C4-2B (cell line): ENCODE data around the gene CRTC2.

Experiments used
- H3K27ac ChIP-seq: fragments of 450-650 bp; 2 replicates; pipeline ENCODE4 v1.5.1; 2017
- ZFX ChIP-seq: fragments of 450-650 bp; IDR thresholded peaks from 2 replicates; pipeline ENCODE4 v1.6.1; 2017
- TF ChIP-seq, protein P1 (sequence below): fragments of 450-650 bp; conservative IDR thresholded peaks from 2 replicates; pipeline ENCODE4 v1.5.1; 2017; ENCODE audit warnings: mild to moderate bottlenecking

CRTC2 gene

GRCh38 chr1:153937331-153937730, 21.1 kb downstream of the CRTC2 start:
- TF ChIP-seq ZFX = no peak
- TF ChIP-seq, protein P1, sequence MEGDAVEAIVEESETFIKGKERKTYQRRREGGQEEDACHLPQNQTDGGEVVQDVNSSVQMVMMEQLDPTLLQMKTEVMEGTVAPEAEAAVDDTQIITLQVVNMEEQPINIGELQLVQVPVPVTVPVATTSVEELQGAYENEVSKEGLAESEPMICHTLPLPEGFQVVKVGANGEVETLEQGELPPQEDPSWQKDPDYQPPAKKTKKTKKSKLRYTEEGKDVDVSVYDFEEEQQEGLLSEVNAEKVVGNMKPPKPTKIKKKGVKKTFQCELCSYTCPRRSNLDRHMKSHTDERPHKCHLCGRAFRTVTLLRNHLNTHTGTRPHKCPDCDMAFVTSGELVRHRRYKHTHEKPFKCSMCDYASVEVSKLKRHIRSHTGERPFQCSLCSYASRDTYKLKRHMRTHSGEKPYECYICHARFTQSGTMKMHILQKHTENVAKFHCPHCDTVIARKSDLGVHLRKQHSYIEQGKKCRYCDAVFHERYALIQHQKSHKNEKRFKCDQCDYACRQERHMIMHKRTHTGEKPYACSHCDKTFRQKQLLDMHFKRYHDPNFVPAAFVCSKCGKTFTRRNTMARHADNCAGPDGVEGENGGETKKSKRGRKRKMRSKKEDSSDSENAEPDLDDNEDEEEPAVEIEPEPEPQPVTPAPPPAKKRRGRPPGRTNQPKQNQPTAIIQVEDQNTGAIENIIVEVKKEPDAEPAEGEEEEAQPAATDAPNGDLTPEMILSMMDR = no peak
- H3K27ac ChIP-seq = no peak overlapping the region

- TF ChIP-seq, protein P1 = no peak
- no peak for TF ChIP-seq ZFX
- H3K27ac ChIP-seq = no peak overlapping the region
Measured at GRCh38 chr1:153936011-153936802, 22.2 kb downstream of the CRTC2 start.

DNA sequence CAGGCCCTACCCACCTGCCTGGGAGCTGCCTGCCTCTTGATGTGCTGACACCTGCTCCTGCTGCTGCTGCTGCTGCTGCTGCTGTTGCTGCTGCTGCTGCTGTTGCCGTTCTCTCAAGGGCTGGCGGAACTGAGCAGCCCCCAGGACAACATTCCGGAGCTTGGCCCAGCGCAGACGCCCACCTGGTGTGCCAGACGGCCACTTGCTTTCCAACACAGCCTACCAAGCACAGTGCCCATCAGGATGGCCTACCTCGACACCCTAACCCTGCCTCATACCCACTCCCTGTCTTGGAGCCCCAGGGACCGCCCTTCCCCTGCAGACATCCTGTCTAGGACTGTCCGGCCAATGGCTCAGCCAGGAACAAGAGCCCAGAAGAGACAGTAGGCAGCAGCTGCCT, 23.7 kb downstream of the CRTC2 start:
- H3K27ac ChIP-seq = no peak overlapping the region
- TF ChIP-seq ZFX = no peak
- TF ChIP-seq, protein P1 = no peak

DNA sequence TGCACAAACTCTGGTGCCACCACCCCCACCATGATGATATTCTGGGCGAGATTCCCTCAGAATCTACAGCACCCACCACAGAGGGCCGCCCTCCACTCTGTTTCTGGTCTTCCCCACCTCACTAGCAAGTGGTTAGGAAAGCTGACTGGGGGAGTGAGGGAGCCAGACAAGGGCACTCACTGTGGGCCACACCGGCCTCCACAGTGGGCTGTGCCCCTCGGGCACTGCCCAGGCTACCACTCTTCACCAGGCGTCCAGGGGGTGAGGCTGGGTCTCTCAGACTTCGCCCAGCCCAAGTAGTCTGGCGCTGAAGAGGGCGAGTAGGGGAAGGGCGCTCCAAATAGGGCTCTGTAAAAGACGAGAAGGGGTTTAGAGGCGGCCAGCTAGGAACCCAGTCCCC, 24.5 kb downstream of the CRTC2 start:
- TF ChIP-seq, protein P1 = no peak
- no peak for TF ChIP-seq ZFX
- no peak overlapping the region for H3K27ac ChIP-seq

GRCh38 chr1:153933430-153933829, 25.0 kb downstream of the CRTC2 start:
- no peak for TF ChIP-seq ZFX
- TF ChIP-seq, protein P1 = no peak
- H3K27ac ChIP-seq = no peak overlapping the region

DNA sequence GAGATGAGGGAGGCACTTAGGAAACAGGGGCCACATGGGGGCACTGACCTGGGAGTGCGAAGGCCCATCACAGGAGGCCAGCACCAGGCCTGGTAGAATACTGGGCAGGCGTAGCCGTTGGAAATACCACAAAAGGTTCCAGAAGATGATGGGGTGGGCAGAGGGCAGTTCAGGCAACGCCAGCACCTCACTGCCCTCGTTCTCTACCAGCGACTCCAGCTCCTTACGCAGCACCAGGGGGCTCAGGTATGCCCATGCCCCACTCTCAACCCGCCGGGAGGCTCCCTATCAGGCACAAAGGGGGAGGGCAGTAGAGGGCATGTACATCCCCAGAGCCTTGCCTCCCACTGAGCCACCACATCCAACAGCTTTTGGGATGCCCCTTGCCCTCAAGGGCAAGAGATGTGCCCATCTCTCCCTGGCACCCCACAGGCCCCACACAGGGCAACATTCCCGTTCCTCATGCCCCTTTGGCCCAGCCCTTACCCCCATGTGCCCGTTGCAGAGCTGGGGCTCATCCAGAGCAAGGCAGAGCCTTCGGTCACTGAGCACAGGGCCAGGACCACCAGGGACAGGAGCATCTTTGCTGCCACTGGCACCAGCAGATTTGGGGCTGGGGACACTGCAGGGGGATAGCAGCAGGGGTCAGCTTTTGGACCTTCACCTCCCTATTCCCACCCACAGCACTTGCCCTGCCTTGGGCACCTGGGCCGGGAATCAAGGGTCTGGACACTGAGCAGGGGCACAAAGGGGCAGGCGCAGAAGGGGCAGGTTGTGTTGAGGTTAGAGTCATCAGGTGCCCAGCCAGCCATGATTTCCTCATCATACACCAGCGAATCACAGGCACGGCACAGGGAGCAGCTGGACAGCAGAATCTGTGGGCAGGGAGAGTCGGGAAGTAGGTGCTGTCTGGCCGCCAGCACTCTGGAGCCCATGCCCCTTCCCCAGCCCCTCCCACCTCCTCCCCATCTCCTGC, 26.0 kb downstream of the CRTC2 start:
- TF ChIP-seq, protein P1 = no peak
- TF ChIP-seq ZFX = no peak
- no peak overlapping the region for H3K27ac ChIP-seq
